Measurements from ENCODE around the gene TARP.
"Not testable (repeated sequence)": the region's sequence is repeated elsewhere in the genome, so short reads cannot be mapped to it uniquely, and the experiment has no call there.

Gene TARP

DNA sequence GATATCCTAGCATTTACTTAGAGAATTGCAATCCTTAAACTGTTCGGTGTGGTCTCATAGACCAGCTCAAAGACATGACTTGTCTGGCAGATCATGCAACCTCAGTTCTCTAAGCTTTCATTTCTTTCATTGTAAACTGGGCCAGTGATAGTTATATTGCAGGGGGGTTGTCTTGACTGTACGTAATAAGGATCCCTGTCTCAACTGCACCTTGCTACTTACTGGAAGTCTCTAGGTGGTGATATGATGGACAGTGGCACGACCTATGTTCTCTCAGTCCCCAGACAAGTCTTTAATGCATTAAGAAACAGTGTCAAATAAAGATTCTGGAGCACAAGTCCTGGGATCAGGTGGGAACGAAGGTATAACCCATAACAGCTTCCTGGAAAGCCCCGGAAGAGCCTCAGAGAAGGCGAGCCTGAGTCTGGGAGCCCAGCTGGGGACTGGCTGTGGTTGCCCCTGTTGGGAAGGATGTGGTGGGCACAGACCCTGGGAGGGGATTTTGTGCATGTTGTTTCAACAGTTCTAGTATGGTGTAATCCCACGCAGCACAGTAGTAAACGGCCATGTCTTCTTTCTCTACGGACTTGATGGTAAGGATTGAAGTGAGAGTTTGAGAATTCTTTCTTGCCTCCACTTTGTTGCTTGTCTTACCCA, 26.0 kb upstream of the TARP start:
- DNase-seq (ENCODE audit: low spot score), result no peak

DNA sequence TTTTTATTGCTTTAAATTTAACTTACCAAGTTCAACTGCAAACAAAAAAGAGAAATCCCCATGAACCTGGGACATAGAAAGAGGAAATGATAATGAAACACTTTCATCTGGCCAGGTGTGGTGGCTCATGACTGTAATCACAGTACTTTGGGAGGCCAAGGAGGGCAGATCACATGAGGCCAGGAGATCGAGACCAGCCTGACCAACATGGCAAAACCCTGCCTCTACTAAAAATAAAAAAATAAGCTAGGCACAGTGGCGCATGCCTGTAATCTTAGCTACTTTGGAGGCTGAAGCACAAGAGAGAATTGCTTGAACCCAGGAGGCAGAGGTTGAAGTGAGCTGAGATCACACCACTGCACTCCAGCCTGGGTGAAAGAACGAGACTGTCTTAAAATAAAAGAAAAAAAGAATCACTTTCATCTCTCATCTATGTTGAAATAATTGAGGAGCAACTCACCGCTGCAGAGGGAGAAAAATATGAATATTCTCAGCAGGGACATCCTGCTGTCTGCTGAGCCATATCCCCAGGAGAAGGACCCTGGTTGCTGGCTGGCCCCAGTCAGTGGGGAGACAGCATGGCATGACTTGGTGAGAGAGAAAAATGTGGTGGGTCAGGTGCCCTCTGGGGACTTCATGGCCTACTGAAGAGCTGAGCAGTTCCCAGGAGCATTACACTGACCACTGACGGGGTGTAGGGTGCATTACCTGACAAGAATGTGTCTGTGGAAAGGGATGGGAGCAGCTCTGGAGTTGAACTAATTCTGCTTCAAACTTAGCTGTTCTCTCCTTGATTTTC, 22.8 kb upstream of the TARP start:
- DNase-seq (ENCODE audit: low spot score), result no peak

DNA sequence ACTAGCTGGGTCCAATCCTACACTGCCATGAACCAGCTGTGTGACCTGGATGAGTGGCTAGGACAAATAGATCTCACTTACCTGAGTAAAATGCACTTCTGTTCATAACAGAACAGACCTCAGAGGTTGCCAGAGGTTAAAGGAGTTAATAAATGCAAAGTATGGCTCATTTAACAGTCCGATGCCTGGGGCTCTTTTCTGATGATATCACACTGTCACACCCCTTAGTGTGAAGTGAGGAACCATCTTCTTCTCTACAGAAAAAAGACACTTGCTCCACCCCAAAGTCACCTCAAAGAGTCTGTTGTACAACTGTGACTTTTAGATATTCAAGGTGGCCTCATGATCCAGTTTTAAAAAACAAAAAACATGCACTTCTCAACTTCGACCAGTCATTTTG, 21.5 kb upstream of the TARP start:
- no peak for DNase-seq (ENCODE audit: low spot score)

DNA sequence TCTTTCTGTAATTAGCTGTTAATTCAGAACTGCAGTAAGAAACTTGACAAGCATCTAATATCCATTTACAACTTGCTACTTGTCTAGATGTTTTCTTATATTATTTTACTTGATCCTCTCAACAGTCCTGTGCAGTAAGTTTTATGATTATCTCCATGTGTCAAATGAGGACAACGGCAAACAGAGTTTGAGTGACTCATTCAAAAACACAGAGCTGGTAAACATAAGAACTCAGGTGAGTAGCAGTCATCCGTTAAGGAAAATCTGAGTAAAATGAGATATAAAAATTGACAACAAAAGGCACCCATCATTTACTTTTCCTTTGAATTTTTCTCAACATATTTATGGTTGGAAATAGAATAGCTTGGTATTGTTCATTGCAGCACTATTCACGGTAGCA, 19.0 kb upstream of the TARP start:
- DNase-seq (ENCODE audit: low spot score), result no peak

DNA sequence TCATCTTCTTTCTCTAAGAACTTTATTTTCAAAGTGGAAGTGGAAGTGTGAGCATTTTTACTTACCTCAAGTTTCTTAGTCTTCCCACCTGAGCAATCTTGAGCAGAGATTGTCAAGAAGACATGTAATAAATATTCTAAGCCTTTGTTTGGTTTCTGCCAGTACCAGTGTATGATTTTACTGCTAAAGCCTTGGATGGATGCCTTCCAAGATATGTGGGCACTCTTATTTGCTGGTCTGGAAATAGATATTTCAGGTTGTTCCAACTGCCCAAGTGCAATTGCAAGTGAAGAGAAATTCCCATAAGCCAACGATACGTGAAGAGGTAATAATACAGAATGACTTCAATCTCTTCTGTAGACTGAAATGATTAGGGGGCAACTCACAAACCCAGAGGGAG, 18.2 kb upstream of the TARP start:
- DNase-seq (ENCODE audit: low spot score), result no peak

DNA sequence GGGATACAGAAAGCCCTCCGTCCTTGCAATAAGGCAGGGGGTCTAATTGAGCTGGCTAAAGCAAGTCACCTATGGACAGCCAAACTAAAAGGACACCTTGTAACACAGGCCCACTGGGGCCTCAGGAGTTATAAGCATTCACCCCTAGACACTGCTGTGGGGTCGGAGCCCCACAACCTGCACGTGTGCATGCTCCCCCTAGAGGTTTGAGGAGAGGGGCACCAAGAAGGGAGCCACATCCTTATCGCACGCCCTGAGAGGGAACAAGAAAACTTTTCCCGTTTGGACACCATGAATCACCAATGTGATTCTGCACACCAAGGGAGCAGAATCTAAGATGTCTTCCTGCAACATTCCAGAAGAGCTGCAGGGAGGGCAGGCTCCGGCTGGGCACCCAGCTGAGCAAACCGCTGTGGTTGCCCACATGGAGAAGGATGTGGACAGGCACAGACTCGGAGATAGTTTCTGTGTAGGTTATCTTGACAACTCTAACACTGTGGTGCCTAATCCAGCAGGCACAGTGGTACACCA, 17.7 kb upstream of the TARP start:
- DNase-seq (ENCODE audit: low spot score), result no peak

DNA sequence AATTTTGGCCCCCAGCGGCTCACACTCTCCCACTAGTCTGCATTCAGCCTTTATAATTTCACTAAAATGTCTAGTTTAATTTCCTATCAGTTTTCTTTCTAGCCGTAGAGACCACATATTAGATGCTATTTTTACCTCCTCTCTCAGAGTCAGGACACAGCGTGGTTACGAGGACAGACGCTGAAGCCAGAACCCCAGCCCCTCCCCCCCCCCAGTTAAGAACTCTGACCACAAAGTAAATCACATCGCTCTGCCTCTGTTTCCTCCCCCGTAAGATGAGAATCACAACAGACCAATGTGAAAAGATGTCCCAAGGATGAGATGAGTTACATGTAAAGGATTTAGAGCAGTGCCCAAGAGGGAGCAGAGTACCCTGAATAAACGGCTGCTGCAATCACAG, 11.1 kb upstream of the TARP start:
- DNase-seq (ENCODE audit: low spot score), result no peak

DNA sequence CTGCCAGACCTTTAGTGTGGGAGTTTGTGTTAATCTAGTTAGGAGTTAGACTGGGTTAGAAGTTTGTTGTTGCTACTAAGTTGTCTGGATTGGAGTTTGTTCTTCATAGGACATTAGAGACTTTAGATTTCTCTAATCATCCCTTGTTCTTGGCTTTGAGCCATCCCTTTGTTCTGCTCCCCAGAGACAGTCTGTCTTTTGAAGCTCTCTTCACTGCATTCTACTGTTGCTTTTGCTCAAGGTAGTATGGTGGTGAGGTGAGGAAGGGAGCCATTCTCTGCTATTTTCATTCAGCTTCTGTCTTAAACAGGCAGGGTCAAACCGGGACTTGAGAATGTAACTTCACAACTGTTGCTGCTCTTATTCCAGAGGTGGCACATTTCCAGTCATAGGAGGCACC, 10.4 kb upstream of the TARP start:
- DNase-seq (ENCODE audit: low spot score), result no peak

DNA sequence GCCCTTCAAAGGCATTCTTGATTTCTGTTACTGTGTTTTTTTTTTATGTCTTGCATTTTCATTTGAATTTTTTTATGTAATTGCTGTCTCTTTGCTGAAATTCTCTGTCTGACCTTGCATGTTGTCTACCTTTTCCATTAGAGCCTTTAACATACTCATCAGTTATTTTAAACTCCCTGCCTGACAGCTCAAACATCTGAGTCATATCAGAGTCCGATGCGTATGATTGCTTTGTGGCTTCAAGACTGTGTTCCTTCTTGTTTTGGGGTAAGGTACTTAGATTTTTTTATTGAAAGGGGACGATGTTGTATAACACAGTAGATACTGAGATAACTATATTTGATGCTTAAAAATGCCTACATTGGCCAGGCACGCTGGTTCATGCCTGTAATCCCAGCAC, 9.7 kb upstream of the TARP start:
- no peak for DNase-seq (ENCODE audit: low spot score)

DNA sequence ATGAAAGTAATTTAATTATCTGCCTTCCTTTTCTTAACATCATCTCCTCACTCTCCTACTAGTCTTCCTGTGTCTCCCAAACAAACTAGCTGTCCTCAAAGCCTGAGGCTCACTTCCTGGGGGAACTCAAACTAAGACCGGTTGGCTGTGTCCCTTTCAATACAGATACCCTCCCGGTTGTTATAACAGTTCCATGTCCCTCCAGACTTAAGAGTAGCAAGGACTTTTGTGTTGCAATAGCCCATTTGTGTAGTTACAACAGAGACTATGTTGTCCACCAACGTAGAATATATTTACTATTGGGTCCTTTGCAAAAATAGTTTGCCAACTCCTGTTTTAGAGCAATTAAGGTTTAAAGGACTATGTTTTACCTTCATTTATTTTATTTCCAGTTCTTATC, 8.6 kb upstream of the TARP start:
- no peak for DNase-seq (ENCODE audit: low spot score)

DNA sequence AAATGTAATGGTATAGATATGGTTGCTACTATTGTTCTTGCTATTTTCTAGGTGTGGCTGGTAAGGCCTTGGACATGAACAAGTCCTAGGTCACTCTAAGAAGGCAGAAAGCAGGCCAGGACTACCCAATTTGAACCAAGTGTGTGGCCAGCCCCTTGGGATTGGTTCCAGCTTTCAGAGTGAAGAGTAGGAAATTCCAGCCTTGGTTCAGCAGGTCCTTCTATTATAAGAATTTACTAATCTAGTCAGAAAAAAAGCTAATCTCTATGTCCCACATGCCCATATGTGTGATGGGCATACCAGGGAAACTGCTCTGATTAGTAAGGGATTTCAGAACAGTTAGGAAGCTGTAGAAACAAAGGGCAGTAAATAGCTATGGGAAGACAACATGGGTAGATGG, 7.8 kb upstream of the TARP start:
- no peak for DNase-seq (ENCODE audit: low spot score)

DNA sequence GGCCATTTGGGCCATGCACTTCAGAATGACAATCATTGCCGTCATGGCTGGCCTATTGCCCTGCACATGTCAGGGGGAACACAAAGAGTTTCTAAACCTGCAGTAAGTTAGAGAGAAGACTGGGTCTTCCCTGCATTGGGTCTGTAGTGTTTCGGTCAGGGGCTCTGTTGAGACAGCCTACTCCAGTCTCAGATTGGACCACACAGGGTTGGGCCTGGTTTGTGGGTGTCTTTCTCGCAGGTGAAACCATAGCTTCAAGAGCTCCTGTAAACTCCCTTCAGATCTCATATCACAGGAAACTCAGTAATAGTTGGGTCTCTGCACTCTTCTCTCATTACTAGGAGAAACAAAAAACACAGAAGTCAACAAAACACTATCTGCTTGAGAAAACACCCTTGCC, 7.3 kb upstream of the TARP start:
- DNase-seq (ENCODE audit: low spot score), result no peak

DNA sequence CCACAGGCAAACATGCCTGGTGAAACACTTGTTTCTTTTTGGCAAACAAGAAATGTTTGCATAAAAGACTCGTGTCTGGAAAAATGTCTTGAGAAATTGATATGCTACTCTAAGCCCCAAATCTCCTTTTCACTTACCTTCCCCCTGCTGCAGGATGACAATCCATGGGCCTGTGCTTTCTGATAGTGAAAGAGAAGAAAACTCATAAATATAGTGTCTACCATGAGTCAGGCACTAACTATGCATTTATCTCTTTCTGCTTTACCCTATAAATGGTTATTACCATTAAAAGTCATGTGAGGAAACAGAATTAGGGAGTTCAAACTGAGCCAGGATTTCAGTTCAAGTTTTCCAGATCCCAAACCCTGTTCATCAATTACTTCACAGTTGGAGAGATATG, 6.6 kb upstream of the TARP start:
- DNase-seq (ENCODE audit: low spot score), result no peak

DNA sequence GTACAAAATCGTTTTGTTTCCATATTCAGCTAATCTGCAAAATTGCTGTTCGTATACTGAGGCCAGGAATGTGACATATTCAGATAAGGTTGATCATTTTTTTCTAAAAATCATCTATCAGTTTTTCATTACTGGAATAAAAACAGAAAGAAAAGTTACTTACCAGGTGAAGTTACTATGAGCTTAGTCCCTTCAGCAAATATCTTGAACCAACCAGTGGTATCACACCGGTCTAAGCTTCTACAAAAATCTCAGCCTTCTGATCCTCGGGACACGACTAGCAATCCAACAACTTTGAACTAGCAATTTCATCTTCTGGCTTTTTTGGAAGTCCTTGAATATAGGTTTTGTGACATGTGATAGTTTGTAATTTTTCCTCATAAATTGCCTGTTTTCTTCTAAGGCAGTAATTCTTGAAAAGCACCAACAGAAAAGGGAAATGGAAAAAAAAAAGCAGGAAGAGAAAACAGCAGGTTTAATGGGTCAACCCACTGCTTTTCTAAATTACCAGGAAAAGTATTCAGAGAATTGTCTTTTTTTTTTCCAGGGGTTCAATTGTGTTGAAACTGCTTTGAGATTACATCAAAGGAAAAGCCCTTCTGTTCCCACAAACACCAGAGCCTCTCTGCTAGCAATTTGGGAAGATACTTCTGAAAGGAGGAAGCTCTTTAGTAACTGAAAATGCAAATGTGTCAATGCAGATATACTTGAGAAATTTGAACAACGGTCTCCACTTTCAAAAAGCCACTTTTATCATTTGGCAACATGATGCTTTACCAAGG, 2.9 kb upstream of the TARP start:
- no peak for DNase-seq (ENCODE audit: low spot score)

DNA sequence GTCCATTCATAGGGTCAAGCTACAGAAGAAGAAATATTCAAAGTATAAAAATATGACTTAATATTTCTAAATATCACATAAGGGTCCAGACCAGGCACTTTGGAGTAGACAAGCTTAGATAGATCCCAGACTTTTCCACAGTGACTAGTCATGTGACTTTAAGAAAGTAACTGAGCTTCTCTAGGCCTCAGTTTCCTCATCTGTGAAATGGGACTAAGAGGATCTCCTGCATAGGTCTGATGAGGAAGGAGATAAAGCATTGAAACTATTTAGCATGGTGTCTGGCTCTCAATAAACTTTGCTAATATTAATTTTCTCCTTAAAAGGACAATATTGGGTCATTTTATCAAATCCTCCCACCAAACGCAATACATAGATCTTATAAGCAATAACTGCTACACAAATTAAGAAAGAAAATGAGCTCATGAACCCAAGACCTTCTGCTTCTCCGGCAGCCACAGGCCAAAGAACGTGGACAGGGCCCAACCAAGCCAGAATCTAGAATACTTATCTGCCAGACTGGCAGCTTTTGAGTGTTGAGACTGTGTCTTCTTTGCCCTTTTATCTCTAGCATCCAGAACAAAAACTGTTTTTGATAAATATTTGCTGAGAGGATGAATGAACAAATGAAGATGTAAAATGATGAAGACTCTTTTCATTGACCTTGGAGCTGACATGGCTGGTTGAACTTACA, 1.6 kb upstream of the TARP start:
- DNase-seq (ENCODE audit: low spot score), result no peak

DNA sequence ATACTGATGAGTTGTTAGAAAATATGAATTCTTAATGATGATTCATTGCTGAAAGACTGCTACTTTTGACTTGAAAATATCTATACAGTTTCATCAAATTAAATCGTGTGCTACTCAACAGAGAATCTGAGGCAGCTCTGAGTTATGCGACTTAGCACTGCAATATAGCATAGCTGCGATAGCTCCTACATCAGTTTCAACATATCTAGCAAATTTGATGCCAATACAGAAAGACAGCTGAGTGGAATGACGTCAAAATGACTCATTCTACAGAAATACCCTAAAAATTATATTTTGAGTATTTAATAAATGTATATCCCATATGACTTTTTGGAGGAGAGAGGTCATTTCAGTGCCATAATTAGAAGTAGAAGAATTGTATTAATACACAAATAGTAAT, 1.1 kb upstream of the TARP start:
- no peak for DNase-seq (ENCODE audit: low spot score)

DNA sequence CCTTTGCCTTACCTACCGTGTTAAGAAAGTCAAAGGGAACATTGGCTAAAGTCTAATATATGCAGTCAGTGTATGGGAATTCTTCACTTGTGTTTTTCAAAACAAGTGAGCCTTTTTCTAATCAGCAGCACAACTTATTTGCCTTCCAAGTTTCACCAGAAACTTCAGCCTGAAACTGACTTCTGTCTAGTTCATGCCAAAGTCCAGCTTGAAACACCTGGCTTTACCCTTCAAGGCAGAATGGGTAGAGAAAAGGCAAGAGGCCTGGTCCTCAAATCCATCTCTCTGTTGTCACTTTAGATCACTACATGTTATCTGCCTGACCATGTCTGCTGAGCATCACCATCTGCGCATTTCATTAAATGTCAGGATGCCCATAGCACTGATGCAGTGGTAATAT, 3.0 kb downstream of the TARP start:
- DNase-seq (ENCODE audit: low spot score), result not testable (repeated sequence)

DNA sequence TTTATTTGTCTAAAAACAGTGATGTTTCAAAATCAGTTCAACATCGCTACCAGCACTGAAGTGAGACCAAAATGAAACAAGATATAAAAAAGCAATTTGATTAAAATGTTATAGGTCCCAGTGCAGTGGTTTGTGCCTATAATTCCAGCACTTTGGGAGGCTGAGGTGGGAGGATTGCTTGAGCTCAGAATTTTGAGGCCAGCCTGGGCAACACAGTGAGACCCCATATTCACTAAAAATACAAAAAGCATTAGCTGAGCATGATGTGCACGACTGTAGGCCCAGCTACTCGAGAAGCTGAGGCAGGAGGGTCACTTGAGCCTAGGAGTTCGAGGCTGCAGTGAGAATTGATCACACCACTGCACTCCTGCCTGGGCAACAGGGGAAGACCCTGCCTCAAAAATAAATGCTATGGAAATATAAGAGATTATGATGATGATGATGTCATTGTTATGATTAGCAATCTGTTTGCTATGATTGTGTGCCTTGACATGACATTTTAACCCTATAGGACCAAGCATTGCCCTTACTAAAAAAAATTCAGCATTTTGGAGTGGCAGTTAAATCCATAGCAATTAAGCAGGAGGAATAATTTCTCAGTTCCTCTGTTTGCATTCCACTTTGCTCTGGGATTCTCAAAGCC, 3.6 kb downstream of the TARP start:
- not testable (repeated sequence) for DNase-seq (ENCODE audit: low spot score)

DNA sequence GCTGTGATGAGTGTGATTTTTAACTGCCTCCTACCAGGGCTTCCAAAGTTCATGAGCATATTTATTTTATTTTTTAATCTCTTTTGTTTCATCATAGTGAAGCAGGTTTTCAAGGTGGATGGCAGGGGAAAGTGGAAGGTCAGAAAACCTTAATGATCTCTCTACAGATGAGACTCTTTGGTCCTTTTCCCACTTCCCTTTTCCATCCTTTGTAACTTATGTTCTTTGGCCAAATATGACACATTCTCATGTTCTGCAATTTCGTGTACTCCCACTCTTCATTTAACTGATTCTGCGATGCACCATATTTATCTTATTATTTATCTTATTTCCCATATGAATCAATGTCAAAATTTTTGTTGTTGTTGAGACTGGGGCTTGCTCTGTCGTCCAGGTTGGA, 7.5 kb downstream of the TARP start:
- DNase-seq (ENCODE audit: low spot score), result not testable (repeated sequence)

DNA sequence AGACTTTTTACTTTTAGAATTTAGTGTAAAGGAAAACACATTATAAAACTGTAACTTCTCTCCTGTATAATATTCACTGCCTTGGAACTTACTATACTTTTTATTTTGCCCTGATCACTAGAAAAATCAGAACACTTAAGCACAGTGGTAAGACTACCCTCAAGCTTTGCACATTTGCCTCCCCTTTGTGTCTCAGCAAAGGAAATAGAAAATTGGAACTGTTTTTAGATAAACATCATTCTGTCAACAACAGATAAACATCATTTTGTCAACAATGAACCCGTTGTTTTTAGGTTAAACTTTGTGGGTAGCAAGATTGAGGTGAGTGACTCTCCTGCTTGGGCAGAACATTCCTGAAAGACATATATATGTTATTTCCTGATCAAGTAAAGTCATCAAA, 8.8 kb downstream of the TARP start:
- not testable (repeated sequence) for DNase-seq (ENCODE audit: low spot score)

DNA sequence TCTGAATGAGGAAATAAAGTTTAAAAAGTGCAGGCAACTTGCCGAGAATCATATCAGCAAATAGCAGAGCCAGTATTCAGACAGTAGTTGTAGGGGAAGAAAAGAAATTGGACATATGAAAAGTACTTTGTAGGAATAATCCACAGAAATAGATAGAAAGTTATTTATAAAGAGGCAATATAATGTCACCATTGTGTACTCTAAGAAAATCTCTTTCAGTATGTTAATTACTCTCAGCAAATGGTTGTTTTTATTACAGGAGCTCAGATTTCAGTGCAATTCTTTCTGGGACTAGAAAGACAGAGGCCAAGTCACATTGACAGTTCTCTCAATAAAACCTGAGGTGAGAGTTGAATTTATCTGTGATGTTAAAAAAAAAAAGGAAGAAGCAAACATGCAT, 10.2 kb downstream of the TARP start:
- not testable (repeated sequence) for DNase-seq (ENCODE audit: low spot score)

DNA sequence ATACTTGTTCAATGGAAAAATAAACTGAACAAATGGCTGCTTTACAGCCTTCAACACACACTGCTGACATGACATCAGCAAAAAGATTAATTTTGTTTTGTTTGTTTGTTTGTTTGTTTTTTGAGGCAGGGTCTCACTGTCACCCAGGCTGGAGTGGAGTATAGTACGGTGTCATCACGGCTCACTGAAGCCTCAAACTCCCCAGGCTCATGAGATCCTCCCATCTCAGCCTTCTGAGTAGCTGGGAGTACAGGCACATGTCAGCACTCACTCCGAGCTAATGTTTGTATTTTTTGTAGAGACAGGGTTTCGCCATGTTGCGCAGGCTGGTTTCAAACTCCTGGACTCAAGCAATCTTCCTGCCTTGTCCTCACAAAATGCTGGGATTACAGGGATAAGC, 10.9 kb downstream of the TARP start:
- no peak for DNase-seq (ENCODE audit: low spot score)
